Sigmoid colon (tissue), 7 donors: ENCODE measurements around the gene TENT5C. TPM values are rescaled to one million over a fixed set of nuclear protein-coding genes. Genes with fewer than 3 reads are reported as not detected.

Source experiments
- DNase-seq: peaks from one replicate; pipeline ENCODE4 v3.0.0-alpha.2; 2019
- H3K27ac ChIP-seq, 4 donors: fragments of 200-600 bp; sonication (generic); one replicate each; pipeline ENCODE4 v1.5.1; 2016 to 2019; ENCODE audit warnings: mild to moderate bottlenecking in 1 of 4
- H3K27me3 ChIP-seq, 3 donors: fragments of 200-600 bp; sonication (generic); one replicate each; pipeline ENCODE4 v1.5.1; 2019; ENCODE audit warnings: mild to moderate bottlenecking in 1 of 3
- H3K36me3 ChIP-seq, 4 donors: fragments of 200-600 bp; sonication (generic); one replicate each; pipeline ENCODE4 v1.5.1; 2016 to 2019
- H3K4me1 ChIP-seq, 4 donors: fragments of 200-600 bp; sonication (generic); one replicate each; pipeline ENCODE4 v1.5.1; 2017 to 2019
- H3K4me3 ChIP-seq, 4 donors: fragments of 200-600 bp; sonication (generic); one replicate each; pipeline ENCODE4 v1.5.1; 2017 to 2019; ENCODE audit warnings: mild to moderate bottlenecking in 2 of 4, moderate library complexity in 1 of 4
- H3K9me3 ChIP-seq, 4 donors: fragments of 200-600 bp in 3 of 4; sonication (generic) in 3 of 4; one replicate each; pipeline versions ENCODE4 v1.5.1 to v1.6.1; 2013 to 2019
- EP300 ChIP-seq, 4 donors: sonication (generic); formaldehyde crosslinking; IDR thresholded peaks; one replicate each; pipeline ENCODE4 v1.6.1; 2017; ENCODE audit warnings: antibody characterized with exemption in 4 of 4
- POLR2A ChIP-seq, 2 donors: fragments of 450-650 bp; IDR thresholded peaks; one replicate each; pipeline ENCODE4 v1.6.1; 2016; ENCODE audit warnings: antibody characterized with exemption in 2 of 2, mild to moderate bottlenecking in 2 of 2, moderate library complexity in 2 of 2
- POLR2AphosphoS5 ChIP-seq, 4 donors: sonication (generic); formaldehyde crosslinking; IDR thresholded peaks; one replicate each; pipeline ENCODE4 v1.6.1; 2017; ENCODE audit warnings: antibody characterized with exemption in 4 of 4
- WGBS, 2 donors: extraction: QIAGEN DNeasy Blood & Tissue Kit; methylation state at CpG; one replicate each; pipeline ENCODE4 v1.1.7; 2013; 5-methylcytosine and 5-hydroxymethylcytosine counted together
- intact Hi-C: fragments of 100-400 bp; cut with DNase I; formaldehyde crosslinking; loops from one replicate; pipeline ENCODE4 v1.15.1; 2023
- polyA plus RNA-seq, 3 donors: library from polyadenylated mRNA; stranded (reverse); fragments of 200-250 nt; gene quantifications; one replicate each; pipeline ENCODE4 v1.2.3, GENCODE V29; 2013
- total RNA-seq, 4 donors: library from RNA; depleted of rRNA; stranded (reverse); fragments of >200 nt; gene quantifications; one replicate each; pipeline ENCODE4 v1.1.0, GENCODE V29; 2016
- TF ChIP-seq, protein P1 (sequence below), 4 experiments: fragments of 450-650 bp in 3 of 4; fragments of 200-600 bp in 1 of 4; IDR thresholded peaks; one replicate each; pipeline ENCODE4 v1.5.1; 2016 to 2019; ENCODE audit warnings: antibody characterized with exemption in 4 of 4, mild to moderate bottlenecking in 3 of 4, moderate library complexity in 2 of 4
- donor health status: healthy with polysubstance abuse.
- donor health status: Bipolar disorder and iron deficiency.
- donor health status: healthy.

TENT5C gene
- total and polyA plus RNA-seq, 7 donors = 2.8 to 10.3 (median 5.6) TPM

DNA sequence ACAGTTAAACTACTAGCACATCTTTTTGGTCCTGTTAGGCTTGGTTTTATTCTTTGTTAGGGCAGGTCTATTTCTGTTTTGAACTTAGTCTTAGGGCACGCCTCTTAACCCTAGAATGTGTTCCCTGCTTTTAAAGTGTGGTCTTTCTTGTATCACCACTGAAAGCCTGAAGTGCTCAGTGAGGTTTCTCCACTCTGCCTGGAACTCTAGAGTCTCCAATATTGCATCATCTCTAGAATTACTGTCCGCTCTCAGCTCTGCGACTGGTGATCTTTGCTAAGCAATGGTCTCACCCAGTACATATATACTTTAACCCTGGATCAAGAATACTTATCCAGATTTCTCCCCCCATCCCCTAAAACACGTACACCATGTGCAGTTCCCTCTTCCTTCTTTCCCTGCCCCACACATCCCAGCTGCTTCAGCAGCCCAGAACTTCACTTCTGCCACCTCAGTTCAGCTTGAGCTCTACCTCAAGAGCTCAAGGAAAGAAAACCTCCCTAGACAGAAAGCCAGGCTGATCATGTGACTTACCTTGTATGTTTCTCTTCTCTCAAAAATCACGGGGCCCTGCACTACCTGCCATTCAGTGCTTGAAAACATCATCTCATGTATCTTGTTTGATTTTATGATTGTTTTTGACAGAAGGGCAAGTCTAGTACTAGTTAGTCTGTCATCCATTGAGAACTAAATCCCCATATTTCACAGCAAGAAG lies 59.9 kb downstream of the TENT5C start:
- no peak overlapping the region for H3K4me3 ChIP-seq
- no peak for DNase-seq
- no peaks in the 10 kb centered on the region for H3K4me1 ChIP-seq
- TF ChIP-seq POLR2AphosphoS5 (IDR thresholded peaks at IDR 0.05) (no peak), EP300 (IDR thresholded peaks at IDR 0.05) (no peak), POLR2A (IDR thresholded peaks at IDR 0.05) (no peak)
- TF ChIP-seq, protein P1, sequence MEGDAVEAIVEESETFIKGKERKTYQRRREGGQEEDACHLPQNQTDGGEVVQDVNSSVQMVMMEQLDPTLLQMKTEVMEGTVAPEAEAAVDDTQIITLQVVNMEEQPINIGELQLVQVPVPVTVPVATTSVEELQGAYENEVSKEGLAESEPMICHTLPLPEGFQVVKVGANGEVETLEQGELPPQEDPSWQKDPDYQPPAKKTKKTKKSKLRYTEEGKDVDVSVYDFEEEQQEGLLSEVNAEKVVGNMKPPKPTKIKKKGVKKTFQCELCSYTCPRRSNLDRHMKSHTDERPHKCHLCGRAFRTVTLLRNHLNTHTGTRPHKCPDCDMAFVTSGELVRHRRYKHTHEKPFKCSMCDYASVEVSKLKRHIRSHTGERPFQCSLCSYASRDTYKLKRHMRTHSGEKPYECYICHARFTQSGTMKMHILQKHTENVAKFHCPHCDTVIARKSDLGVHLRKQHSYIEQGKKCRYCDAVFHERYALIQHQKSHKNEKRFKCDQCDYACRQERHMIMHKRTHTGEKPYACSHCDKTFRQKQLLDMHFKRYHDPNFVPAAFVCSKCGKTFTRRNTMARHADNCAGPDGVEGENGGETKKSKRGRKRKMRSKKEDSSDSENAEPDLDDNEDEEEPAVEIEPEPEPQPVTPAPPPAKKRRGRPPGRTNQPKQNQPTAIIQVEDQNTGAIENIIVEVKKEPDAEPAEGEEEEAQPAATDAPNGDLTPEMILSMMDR (IDR thresholded peaks at IDR 0.05) = no peak
- no peak overlapping the region for H3K27ac ChIP-seq
- no peaks in the 10 kb centered on the region for H3K9me3 ChIP-seq
- H3K27me3 ChIP-seq = no peaks in the 10 kb centered on the region
- WGBS, 2 donors = 83 to 88% methylated on average over 5 of the region's 5 CpGs
- H3K36me3 ChIP-seq = no peaks in the 10 kb centered on the region
- intact Hi-C loops = no loop called here

DNA sequence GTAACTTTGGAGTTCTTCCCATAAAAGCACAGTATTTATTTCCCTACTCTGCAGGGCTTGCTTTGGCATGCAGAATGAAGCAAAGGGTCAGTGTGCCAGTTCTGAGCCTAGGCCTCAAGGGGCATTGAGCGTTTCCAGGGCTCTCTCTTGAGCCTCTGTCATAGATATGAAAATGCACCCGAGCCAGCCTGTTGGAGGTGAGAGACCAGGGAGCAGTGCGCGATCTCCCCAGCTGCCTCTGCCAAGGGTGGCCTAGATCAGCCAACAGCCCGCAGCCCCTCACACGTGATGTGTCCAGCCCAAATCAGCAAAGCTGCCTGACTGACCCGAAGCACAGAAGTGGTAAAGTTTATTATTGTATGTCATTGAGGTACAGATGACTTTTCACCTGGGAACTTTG lies 63.7 kb downstream of the TENT5C start:
- DNase-seq = no peak
- intact Hi-C loops = no loop called here
- Histone ChIP-seq H3K9me3 (no peaks in the 10 kb centered on the region), H3K4me3 (no peak overlapping the region), H3K27ac (no peak overlapping the region), H3K4me1 (peaks cover 0 to 11% (median 9%) of the 10 kb centered on the region in 4 donors), H3K27me3 (no peaks in the 10 kb centered on the region), H3K36me3 (no peaks in the 10 kb centered on the region)
- WGBS, 2 donors = 87 to 92% methylated on average over 7 of the region's 7 CpGs
- TF ChIP-seq POLR2AphosphoS5 (IDR thresholded peaks at IDR 0.05) = no peak
- no peak for TF ChIP-seq POLR2A (IDR thresholded peaks at IDR 0.05)
- no peak for TF ChIP-seq EP300 (IDR thresholded peaks at IDR 0.05)
- TF ChIP-seq, protein P1 (IDR thresholded peaks at IDR 0.05) = no peak

DNA sequence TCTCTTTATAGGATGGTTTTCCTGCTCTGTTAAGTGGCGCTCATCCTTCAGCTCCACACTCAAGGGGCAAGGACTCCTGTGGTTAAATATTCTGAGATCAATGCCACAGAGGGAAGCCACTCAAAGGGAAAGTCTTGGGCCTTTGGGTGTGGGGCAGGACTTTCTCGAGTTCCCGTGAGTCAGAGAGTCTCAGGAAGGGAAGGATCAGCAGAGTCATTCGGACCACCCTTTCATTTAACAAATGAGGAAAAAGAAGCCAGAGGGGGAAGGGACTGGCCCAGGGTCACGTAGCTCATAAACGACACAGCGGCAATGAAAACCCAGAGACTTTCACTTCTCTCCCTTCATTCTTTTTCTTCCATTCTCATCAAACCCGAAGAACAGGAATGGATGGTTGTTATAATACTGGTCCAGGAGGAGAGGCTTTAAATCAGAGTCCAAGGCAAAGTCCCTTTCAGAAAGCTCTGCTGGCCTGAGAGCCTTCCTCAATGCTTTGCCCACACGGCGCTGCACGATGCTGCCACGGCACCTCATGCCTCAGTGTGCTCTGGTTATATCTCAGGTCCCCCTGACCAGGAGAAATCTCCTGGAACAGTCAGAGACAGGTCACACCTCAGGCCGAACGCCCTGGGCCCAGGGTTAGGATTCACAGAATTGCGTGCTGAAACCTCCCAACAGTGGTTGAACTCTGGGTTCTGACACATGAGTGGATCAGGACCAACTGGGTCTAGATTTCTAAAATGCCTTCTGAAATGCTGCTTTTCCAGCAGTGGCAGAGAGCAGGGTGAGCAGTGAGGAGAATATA lies 65.3 kb downstream of the TENT5C start:
- Histone ChIP-seq H3K9me3 (no peaks in the 10 kb centered on the region), H3K36me3 (no peaks in the 10 kb centered on the region), H3K27ac (peak overlapping the region in 2 of 4 donors; percentile 3 to 63), H3K27me3 (no peaks in the 10 kb centered on the region), H3K4me1 (peaks cover 2 to 11% (median 9%) of the 10 kb centered on the region in 4 donors), H3K4me3 (no peak overlapping the region)
- intact Hi-C loops = loop anchor here (5.0 kb wide), 2 partner anchors 59 to 86 kb away; no protein-coding TSS in a partner anchor
- WGBS, 2 donors = 53 to 84% methylated on average over 15 of the region's 15 CpGs
- DNase-seq = no peak
- TF ChIP-seq EP300 (IDR thresholded peaks at IDR 0.05) (no peak), POLR2AphosphoS5 (IDR thresholded peaks at IDR 0.05) (no peak), POLR2A (IDR thresholded peaks at IDR 0.05) (no peak)
- TF ChIP-seq, protein P1 (IDR thresholded peaks at IDR 0.05) = no peak

DNA sequence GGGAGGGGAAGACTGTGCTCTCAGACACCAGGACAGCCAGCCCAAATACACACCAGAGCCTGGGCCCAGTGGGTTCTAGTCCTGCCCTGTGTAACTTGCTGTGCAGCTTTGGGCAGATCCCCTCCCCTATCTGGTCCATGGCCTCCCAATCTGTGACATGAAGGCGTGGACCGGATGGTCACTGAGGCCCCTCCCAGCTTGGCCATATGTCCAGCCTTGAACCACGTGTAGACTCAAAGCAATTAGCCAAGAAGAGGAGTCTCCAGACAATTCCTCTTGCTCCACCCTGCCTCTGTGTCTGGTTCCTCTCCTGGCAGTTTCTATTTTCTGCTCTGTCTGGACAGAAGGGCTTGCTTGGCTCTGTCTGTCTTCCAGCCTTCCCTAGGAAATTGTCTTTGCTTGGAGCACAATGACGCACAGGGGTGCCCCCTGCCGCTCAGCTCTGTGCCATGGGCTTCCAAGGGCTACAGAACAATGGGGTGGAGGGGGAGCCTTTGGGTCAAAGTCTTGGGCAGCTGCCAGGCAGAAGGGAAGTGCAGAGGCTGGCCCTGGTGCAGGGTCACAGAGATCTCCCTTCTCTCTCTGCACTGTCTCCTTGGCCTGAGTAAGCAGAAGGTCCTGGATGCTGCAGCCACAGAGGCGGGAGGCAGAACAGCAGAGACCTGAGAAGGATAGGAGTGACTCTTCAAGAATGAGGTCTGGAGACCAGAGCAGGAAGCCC lies 66.1 kb downstream of the TENT5C start:
- no peaks in the 10 kb centered on the region for H3K36me3 ChIP-seq
- no peak for TF ChIP-seq POLR2A (IDR thresholded peaks at IDR 0.05)
- TF ChIP-seq POLR2AphosphoS5 (IDR thresholded peaks at IDR 0.05) = peak in 2 of 4 donors; percentile 28 to 29
- TF ChIP-seq, protein P1 (IDR thresholded peaks at IDR 0.05) = peak in 2 of 4 experiments; percentile 9 to 20
- WGBS, 2 donors = 59 to 68% methylated on average over 6 of the region's 6 CpGs
- H3K4me3 ChIP-seq = no peak overlapping the region
- H3K4me1 ChIP-seq = peaks cover 2 to 11% (median 9%) of the 10 kb centered on the region in 4 donors
- no peaks in the 10 kb centered on the region for H3K27me3 ChIP-seq
- intact Hi-C loops = loop anchor here (2.0 to 5.0 kb wide), 3 partner anchors 60 to 137 kb away; no protein-coding TSS in a partner anchor
- H3K27ac ChIP-seq = peak overlapping the region in 2 of 4 donors; percentile 3 to 63
- no peaks in the 10 kb centered on the region for H3K9me3 ChIP-seq
- peak; percentile 79 for DNase-seq
